Stimulated activated CD4-positive, alpha-beta T cell treated with anti-CD3 and anti-CD28 coated beads, Interleukin-15, amount 100 ng/mL, for 1 hour (primary cell): ENCODE data around the gene SLC25A34.

Experiments
- DNase-seq, 2 donors: peaks; one replicate each; pipeline ENCODE4 v3.0.0-alpha.2; 2020; ENCODE audit warnings: low read depth in 1 of 2, low spot score in 1 of 2

The SLC25A34 gene

DNA sequence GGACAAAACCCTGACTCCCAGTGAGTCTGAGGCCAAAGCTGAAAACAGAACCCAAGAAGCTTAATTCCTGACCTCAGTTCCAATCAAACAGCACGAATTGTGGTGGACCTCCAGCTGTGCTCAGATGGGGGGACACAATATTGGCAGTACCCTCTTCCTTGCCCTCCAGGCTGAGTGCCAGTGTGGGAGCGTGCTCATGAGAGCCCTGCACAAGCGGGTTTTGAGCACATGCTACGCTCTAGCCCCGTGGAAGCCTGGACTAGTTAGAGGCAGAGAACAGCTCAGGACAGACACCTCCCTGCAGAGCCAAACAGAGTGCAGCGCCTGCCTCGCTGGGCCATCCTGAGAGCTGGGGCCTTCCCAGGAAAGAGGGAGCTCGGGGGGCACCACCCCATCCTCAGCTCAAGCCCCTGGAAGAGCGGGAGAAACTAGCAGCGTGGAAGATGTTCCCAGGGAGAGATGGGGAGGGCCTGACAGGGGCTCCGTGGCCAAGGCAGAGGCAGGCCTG, 2.8 kb upstream of the SLC25A34 start:
- DNase-seq: no peak

DNA sequence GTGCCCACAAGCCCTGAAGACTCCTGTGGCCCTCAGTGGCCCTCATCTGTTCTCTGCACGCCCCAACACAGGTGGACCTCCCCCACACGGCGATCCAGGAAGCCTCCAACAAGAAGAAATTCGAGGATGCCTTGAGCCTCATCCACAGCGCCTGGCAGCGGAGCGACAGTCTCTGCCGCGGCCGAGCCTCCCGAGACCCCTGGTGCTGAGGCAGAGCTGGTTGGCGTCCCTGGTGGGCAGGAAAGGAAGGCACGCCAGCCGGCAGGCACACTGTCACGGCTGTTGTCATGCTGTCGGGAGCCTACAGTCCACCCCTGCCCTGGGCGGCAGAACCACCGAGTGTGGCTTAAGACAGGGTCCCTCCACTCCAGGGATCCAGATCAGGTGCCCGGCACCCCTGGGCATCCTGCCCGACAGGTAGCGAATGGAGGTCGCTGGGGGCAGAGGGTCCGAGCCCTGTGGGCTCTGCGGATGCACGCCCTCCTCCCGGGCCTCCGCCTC, 2.3 kb upstream of the SLC25A34 start:
- DNase-seq: no peak

DNA sequence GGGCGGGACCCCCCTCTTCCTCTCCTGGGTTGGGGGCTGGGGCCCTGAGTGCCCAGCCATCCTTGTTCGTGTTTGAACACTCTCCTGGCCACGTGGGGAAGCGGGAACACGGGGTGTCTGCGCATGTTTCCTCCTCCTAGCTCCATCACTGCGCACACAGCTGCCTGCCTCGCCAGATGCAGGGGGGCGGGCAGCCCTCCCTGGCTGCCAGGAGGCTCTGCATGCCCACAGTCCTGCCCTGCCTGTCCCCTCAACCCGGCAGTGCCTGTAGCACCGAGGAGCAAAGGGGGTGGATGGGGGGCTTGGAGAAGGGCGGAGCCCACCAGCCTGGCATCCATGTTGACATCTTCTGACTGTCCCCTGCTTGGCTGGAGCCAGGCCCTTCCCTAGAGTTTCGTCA, 1.8 kb upstream of the SLC25A34 start:
- no peak for DNase-seq

DNA sequence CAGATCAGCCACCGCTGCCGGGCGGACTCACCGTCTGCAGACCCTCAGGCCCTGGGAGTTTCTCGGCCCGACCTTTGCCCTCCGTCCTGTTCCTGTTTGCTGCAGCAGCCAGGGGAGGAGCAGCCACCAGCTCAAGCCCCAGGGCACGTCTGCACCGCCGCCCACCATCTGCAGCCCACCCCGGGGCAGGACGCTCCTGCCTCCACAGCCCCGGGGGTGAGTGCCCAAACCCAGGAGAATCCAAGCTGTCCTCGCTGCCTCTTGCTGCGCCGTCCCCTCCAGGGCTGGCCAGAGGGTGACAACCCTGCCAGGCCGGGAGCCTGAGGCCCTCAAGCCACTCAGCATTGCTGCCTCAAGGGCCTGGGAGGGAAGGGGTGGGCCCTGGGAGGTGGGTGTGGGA, 1.2 kb upstream of the SLC25A34 start:
- no peak for DNase-seq

DNA sequence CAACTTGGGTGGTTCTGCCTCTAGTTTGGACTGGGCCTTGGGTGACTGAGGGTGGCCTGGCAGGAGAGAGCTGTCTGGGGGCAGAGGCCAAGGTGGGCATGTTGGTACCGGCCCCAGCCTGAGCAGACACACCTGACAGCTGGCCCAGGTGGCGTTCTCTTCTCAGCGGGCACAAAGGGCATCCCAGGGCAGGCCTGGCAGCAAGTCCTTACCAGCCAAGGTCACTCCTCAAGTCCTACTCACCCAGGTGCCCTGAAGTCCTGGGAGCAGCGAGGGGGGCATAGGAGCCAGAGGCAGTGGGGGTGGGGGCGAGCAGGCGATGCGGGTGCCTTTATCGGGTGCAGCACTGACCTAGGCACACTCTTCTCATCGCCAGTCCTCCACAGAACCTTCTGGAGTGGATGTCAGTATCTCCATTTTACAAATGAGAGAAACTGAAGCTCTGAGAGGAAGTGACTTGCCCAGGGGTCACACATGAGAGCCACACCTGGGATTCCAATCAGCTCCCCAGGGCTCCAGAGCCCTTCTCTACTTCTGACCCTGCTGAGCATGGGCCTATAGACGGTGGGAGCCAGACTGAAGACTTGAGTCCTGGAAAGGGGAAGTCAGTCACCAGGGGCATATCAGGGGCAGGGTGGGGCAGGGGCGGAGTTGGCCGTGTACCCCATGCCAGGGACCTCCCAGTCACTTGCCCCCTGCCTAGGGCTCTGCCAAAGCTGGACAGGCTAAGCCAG, 587 bp upstream of the SLC25A34 start:
- DNase-seq: no peak

- DNase-seq: no peak
Observed at GRCh38 chr1:15736892-15737261, 819 bp downstream of the SLC25A34 start.

DNA sequence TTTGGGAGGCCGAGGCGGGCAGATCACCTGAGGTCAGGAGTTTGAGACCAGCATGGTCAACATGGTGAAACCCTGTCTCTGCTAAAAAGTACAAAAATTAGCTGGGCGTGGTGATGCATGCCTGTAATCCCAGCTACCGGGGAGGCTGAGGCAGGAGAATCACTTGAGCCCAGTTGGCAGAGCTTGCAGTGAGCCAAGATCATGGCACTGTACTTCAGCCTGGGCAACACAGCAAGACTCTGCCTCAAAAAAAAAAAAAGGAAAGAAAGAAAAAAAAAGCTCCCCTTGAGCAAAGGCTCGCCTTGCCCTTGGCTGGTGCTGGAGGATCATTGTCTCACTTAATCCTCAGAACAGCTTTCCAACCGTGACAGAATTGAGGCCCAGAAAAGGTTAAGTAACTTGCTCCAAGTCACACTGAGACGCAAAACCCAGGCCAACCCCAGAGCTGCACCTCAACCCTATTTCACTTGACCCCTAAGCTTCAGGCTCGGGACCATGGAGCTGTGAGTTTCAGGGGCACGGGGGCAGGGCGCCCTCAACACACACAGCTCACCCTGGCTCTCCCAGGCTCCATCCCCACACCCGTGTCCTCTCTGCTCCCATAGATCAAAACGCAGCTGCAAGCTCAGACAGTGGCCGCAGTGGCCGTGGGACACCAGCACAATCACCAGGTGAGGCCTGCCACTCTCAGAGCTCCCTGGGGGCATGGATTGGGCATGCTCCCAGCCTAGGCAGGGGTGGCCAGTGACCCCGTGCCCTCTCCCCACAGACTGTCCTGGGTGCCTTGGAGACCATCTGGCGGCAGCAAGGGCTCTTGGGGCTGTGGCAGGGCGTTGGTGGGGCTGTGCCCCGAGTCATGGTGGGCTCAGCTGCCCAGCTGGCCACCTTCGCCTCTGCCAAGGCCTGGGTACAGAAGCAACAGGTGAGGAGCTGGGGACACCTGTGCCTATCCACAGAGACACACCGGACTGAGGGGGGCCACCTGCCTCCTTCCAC, 1.6 kb downstream of the SLC25A34 start:
- DNase-seq: no peak

- DNase-seq: no peak
Observed at GRCh38 chr1:15738416-15739113, 2.5 kb downstream of the SLC25A34 start.

DNA sequence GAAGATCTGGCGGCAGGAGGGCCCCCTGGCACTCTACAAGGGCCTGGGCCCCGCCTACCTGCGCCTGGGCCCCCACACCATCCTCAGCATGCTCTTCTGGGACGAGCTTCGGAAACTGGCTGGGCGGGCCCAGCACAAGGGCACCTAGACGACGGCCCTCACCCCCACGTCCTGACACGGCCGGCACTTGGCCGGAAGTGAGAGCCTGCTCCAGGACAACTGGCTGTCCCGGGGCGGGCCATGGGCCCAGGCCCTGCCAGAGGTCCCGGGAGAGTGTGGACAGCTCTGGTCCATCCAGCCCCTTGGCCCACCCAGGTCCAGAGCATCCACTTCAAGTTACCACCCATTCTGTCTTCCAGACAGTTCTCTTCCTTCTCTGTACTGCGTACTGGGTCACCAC, 3.2 kb downstream of the SLC25A34 start:
- DNase-seq: no peak

DNA sequence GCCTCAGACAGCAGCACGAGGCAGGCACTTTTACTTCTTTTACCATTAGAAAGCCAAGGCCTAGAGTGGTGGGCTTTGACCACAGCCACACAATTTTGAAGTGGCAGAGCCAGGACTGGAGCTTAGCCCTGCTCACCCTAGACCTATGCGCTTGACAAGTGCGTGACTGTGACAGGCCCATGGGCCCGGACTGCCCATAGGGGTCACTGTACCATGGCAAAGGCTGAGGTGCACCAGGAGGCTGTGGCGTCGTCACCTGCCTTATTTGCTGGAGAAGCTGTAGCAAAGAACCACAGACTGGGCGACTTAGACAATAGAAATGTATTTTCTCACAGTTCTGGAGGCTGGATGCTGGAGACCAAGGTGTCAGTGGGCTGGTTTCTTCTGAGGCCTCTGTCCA, 3.7 kb downstream of the SLC25A34 start:
- no peak for DNase-seq

DNA sequence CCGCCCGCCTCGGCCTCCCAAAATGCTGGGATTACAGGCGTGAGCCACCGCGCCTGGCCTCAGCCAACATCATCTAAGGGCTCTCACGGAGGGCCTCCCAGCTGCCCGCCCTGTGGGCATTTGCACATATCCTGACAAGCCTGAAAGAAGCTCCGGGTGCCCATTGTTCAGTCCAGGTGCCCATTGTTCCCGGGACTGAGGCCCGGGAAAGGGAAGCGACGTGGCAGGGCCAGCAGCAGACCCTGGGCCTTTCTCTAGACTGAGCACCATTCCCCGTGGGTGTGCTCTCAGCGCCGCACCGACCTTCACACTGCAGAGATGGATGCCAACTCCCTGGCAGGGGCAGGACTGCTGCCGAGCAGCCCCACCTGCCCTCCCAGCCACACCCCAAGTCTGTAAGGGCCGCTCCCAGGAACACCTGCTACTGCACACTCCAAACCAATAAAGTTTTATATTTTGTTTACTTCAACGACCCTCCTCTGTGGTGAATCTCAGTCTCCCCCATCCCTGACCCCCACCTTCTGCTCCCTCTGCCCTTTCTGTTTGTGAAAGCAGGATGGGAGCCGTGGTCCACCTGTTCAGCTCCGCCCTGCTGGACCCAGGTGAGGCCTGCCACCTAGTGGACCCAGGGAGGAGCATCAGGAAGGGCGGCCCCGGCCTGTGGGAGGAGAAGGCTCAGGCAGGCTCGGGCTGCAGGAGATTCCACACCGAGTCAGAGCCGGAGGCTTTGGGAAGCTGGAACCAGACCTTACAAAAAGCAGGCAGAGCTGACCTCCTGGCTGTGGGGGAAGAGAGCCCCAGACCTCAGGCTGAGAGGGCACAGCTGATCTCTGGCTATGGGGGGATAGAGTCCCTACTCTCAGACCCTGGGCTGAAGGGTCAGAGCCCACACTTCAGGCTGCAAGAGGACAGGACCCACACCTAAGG, 5.1 kb downstream of the SLC25A34 start:
- peak; percentile 31 to 51 for DNase-seq

DNA sequence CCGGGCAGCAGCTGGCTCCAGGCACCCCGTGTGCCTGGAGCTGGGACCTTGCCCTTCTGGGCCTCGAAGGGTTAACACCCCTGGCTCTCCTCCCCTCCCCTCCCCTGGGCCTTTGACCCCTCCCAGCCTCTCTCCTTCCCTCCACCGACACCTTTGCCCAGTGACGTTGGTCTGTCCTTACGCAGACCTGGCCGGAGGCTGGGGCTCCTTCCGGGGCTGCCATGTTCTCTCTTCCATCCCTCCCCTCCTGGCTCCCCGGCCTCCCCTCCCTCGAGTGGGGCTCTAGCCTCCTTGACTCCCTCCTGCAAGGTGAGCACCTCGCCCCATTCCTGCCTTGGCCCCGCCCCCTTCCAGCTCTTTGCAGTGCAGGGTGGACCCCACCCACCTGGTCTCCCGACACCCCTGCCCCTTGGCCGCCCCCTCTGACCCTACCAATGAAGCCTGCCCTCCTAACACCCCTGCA, 6.3 kb downstream of the SLC25A34 start, which contains the start of gene TMEM82:
TSS of gene TMEM82 (plus strand) at position 161 of the 463 bp plus-strand sequence. CDS start at position 222, 61 bp downstream.
- DNase-seq: no peak

- DNase-seq: no peak
Observed at GRCh38 chr1:15744122-15744679, 8.1 kb downstream of the SLC25A34 start.

DNA sequence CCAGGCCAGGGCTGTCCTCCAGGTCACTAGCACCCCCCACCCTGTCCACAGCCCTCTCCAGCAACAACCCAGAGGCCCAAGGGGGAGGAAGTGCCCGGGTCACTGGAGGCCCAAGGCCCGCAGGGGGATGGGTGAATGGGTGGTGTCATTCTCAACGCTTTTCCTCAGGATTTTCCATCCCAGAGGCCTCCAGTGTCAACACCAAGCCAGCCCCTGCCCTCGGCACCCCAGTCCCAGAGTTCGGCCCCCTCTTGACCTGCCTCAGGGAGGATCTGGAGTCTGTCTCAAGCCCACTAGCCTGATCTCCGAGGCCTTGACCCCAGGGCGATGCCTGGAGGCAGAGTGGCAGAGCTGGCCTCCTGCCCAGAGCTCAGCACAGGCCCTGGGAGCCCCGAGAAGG, 11.3 kb downstream of the SLC25A34 start:
- DNase-seq: no peak

GRCh38 chr1:15748264-15748663, 12.2 kb downstream of the SLC25A34 start:
- no peak for DNase-seq

DNA sequence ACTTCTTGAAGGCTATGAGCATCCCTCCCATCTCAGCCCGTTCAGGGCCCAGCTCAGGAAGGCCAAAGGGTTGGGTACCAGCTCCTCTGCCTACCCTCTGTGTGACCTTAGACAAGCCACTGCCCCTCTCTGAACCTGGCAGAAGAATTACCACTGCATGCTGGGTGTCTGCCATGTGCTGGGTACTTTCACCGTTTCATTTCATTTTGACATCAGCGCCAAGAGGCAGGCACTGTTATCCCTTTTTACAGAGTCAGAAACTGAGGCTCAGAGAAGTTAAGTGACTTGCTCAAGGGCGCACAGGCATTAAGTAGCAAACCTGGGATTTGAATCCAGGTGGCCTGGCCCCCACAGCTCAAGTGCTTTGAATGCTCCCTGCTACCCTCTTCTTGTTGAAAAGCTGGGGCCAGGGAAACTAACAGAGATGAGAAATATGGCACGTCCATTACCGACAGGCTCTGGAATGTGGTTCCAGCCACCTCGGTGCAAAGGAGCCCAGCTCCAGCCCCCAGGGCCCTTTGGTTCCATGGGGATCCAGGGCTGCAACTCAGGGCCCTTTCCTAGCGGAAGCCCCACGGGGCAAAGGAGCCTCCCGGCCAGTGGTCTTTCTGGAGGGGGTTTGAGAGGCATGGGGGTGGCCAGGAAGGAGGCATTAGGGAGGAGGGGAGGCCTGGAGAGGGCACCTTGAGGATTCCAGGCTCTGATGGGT, 12.8 kb downstream of the SLC25A34 start:
- DNase-seq: no peak

GRCh38 chr1:15749399-15750291, 13.6 kb downstream of the SLC25A34 start:
- no peak for DNase-seq

GRCh38 chr1:15750924-15751323, 14.9 kb downstream of the SLC25A34 start:
- no peak for DNase-seq
